ENCODE results near the gene TTLL12.
A peak's percentile ranks its signal among the peaks of the same experiment; 100 is the strongest.

Gene TTLL12

GRCh38 chr22:43186272-43187170 lies at the start of gene TTLL12:
Gene TTLL12 (minus strand): TSS chr22:43187134. CDS start chr22:43187069, 65 bp downstream.
- DNase-seq, result no peak

- DNase-seq, result no peak
Measured at GRCh38 chr22:43235445-43236409, 48.8 kb upstream of the TTLL12 start.

GRCh38 chr22:43234264-43234988 lies 47.5 kb upstream of the TTLL12 start:
- no peak for DNase-seq

GRCh38 chr22:43233529-43233928 lies 46.6 kb upstream of the TTLL12 start:
- no peak for DNase-seq

GRCh38 chr22:43232445-43232844 lies 45.5 kb upstream of the TTLL12 start:
- no peak for DNase-seq

GRCh38 chr22:43231724-43232034 lies 44.7 kb upstream of the TTLL12 start:
- no peak for DNase-seq

- DNase-seq, result peak; percentile 5
Measured at GRCh38 chr22:43230971-43231723, 44.2 kb upstream of the TTLL12 start.

- DNase-seq, result no peak
Measured at GRCh38 chr22:43230571-43230970, 43.6 kb upstream of the TTLL12 start.

- no peak for DNase-seq
Measured at GRCh38 chr22:43228863-43229262, 41.9 kb upstream of the TTLL12 start.

- peak; percentile 24 for DNase-seq
Measured at GRCh38 chr22:43228330-43228729, 41.4 kb upstream of the TTLL12 start.

GRCh38 chr22:43227239-43227630 lies 40.3 kb upstream of the TTLL12 start:
- no peak for DNase-seq

GRCh38 chr22:43226377-43227238 lies 39.7 kb upstream of the TTLL12 start:
- peak; percentile 15 for DNase-seq

- DNase-seq, result no peak
Measured at GRCh38 chr22:43225609-43226008, 38.7 kb upstream of the TTLL12 start.

- no peak for DNase-seq
Measured at GRCh38 chr22:43222987-43223386, 36.1 kb upstream of the TTLL12 start.

- DNase-seq, result no peak
Measured at GRCh38 chr22:43222262-43222661, 35.3 kb upstream of the TTLL12 start.

- no peak for DNase-seq
Measured at GRCh38 chr22:43220625-43221380, 33.9 kb upstream of the TTLL12 start.

GRCh38 chr22:43218786-43219185 lies 31.9 kb upstream of the TTLL12 start:
- DNase-seq, result no peak

- no peak for DNase-seq
Measured at GRCh38 chr22:43217285-43218030, 30.5 kb upstream of the TTLL12 start.

GRCh38 chr22:43216738-43217137 lies 29.8 kb upstream of the TTLL12 start:
- DNase-seq, result no peak

- DNase-seq, result no peak
Measured at GRCh38 chr22:43213962-43214361, 27.0 kb upstream of the TTLL12 start.
